ENCODE measurements around the gene RIC3. TPM values are rescaled to one million over a fixed set of nuclear protein-coding genes. Genes with fewer than 3 reads are reported as not detected.

The RIC3 gene
- total RNA-seq, 1 donor from 2014 or later = 12.7 TPM

- intact Hi-C loops (cut with DNase I) = no loop called here
- no peak overlapping the region for H3K4me3 ChIP-seq
- ATAC-seq = no peak
- no peak for DNase-seq
- peaks cover 14% of the 10 kb centered on the region for H3K4me1 ChIP-seq
- peaks cover 14% of the 10 kb centered on the region for H3K27me3 ChIP-seq (ENCODE audit: low read depth)
- no peak for TF ChIP-seq CTCF (IDR thresholded peaks at IDR 0.05)
- H3K27ac ChIP-seq = no peak overlapping the region
- H3K36me3 ChIP-seq = no peaks in the 10 kb centered on the region
- H3K9me3 ChIP-seq = no peaks in the 10 kb centered on the region
These were observed 35.2 kb upstream of the RIC3 start for GRCh38 chr11:8204025-8204424.

- peaks cover 14% of the 10 kb centered on the region for H3K27me3 ChIP-seq (ENCODE audit: low read depth)
- no peak overlapping the region for H3K4me3 ChIP-seq
- TF ChIP-seq CTCF (IDR thresholded peaks at IDR 0.05) = no peak
- intact Hi-C loops (cut with DNase I) = no loop called here
- no peaks in the 10 kb centered on the region for H3K9me3 ChIP-seq
- no peak overlapping the region for H3K27ac ChIP-seq
- no peak for ATAC-seq
- DNase-seq = no peak
- H3K4me1 ChIP-seq = peaks cover 14% of the 10 kb centered on the region
- no peaks in the 10 kb centered on the region for H3K36me3 ChIP-seq
These were observed 34.5 kb upstream of the RIC3 start for GRCh38 chr11:8203414-8203715.

GRCh38 chr11:8202516-8203413, 33.9 kb upstream of the RIC3 start:
- Histone ChIP-seq H3K27me3 (ENCODE audit: low read depth) (peaks cover 14% of the 10 kb centered on the region), H3K9me3 (no peaks in the 10 kb centered on the region), H3K27ac (no peak overlapping the region), H3K4me3 (no peak overlapping the region), H3K4me1 (peaks cover 14% of the 10 kb centered on the region), H3K36me3 (no peaks in the 10 kb centered on the region)
- no peak for ATAC-seq
- no peak for TF ChIP-seq CTCF (IDR thresholded peaks at IDR 0.05)
- DNase-seq = no peak
- intact Hi-C loops (cut with DNase I) = no loop called here

GRCh38 chr11:8201644-8202365, 33.0 kb upstream of the RIC3 start:
- Histone ChIP-seq H3K36me3 (no peaks in the 10 kb centered on the region), H3K4me3 (no peak overlapping the region), H3K4me1 (peaks cover 8% of the 10 kb centered on the region), H3K27me3 (ENCODE audit: low read depth) (peaks cover 5% of the 10 kb centered on the region), H3K27ac (no peak overlapping the region), H3K9me3 (no peaks in the 10 kb centered on the region)
- ATAC-seq = no peak
- intact Hi-C loops (cut with DNase I) = no loop called here
- DNase-seq = no peak
- TF ChIP-seq CTCF (IDR thresholded peaks at IDR 0.05) = no peak

- H3K9me3 ChIP-seq = no peaks in the 10 kb centered on the region
- no peak overlapping the region for H3K27ac ChIP-seq
- intact Hi-C loops (cut with DNase I) = no loop called here
- no peaks in the 10 kb centered on the region for H3K36me3 ChIP-seq
- TF ChIP-seq CTCF (IDR thresholded peaks at IDR 0.05) = no peak
- DNase-seq (no peak), ATAC-seq (no peak)
- peaks cover 5% of the 10 kb centered on the region for H3K27me3 ChIP-seq (ENCODE audit: low read depth)
- no peak overlapping the region for H3K4me3 ChIP-seq
- no peaks in the 10 kb centered on the region for H3K4me1 ChIP-seq
These were observed 30.9 kb upstream of the RIC3 start for GRCh38 chr11:8199676-8200075.

Data from lower lobe of right lung (tissue), 2 donors.